Measurements from ENCODE around the gene ZNF319.

DNA sequence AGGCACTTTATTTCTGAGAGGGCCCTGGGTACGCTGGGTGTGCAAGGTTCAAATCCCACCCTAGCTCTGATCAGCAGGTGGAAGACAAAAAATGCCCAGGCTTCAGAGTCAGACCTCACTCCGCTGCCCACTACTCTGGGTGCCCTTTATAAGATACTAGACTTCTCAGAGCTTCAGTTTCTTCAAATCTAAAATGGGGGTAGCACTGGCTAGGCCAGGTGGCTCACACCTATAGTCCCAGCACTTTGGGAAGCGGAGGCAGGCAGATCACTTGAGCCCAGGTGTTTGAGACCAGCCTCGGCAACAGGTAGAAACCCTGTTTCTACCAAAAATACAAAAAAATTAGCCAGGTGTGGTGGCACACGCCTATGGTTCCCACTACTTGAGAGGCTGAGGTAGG is 2.5 kb upstream of the ZNF319 start:
- TF ChIP-seq, protein P1, sequence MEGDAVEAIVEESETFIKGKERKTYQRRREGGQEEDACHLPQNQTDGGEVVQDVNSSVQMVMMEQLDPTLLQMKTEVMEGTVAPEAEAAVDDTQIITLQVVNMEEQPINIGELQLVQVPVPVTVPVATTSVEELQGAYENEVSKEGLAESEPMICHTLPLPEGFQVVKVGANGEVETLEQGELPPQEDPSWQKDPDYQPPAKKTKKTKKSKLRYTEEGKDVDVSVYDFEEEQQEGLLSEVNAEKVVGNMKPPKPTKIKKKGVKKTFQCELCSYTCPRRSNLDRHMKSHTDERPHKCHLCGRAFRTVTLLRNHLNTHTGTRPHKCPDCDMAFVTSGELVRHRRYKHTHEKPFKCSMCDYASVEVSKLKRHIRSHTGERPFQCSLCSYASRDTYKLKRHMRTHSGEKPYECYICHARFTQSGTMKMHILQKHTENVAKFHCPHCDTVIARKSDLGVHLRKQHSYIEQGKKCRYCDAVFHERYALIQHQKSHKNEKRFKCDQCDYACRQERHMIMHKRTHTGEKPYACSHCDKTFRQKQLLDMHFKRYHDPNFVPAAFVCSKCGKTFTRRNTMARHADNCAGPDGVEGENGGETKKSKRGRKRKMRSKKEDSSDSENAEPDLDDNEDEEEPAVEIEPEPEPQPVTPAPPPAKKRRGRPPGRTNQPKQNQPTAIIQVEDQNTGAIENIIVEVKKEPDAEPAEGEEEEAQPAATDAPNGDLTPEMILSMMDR (IDR thresholded peaks at IDR 0.05; ENCODE audit: poor library complexity, severe bottlenecking) = no peak
- TF ChIP-seq RAD21 (conservative IDR thresholded peaks at IDR 0.05) (no peak), SMC3 (conservative IDR thresholded peaks at IDR 0.05; ENCODE audit: poor library complexity) (no peak)

Data from neural cell (in vitro differentiated cells).